HG03064 (cell line): ENCODE data around the gene OR6C2.
"Not testable (repeated sequence)": the region's sequence is repeated elsewhere in the genome, so short reads cannot be mapped to it uniquely, and the experiment has no call there.

Experiments
- ATAC-seq: cut with Tn5 transposase; IDR thresholded peaks from one replicate; pipeline ENCODE4 v1.9.1; 2021; ENCODE audit warnings: low read depth; ENCODE audit not compliant: unreplicated experiment

Gene OR6C2

GRCh38 chr12:55470088-55470829 lies 26.4 kb downstream of the OR6C2 start, which contains the start of gene OR6C70:
OR6C70 (minus strand) TSS chr12:55470138; CDS start chr12:55470138, 0 bp downstream.
- ATAC-seq, result no peak

GRCh38 chr12:55472264-55472663 lies 28.4 kb downstream of the OR6C2 start:
- no peak for ATAC-seq

GRCh38 chr12:55479136-55479535 lies 35.3 kb downstream of the OR6C2 start:
- not testable (repeated sequence) for ATAC-seq

- not testable (repeated sequence) for ATAC-seq
These were observed 40.4 kb downstream of the OR6C2 start for GRCh38 chr12:55484284-55484683.

- no peak for ATAC-seq
These were observed 48.2 kb downstream of the OR6C2 start, which contains the start of gene OR6C68 for GRCh38 chr12:55492078-55492477. OR6C68 (plus strand) TSS chr12:55492378; CDS start chr12:55492378, 0 bp downstream.

GRCh38 chr12:55495490-55495889 lies 51.6 kb downstream of the OR6C2 start:
- ATAC-seq, result no peak

GRCh38 chr12:55499231-55499630 lies 55.4 kb downstream of the OR6C2 start:
- ATAC-seq, result no peak

- ATAC-seq, result no peak
These were observed 56.0 kb downstream of the OR6C2 start for GRCh38 chr12:55499810-55500252.

GRCh38 chr12:55501601-55502000 lies 57.7 kb downstream of the OR6C2 start:
- ATAC-seq, result no peak
